ENCODE results near the gene EPHB1. TPM values are rescaled to one million over a fixed set of nuclear protein-coding genes. Genes with fewer than 3 reads are reported as not detected.

EPHB1 gene
- polyA plus RNA-seq, 3 donors: 0.06 to 0.55 TPM; not detected in 1

DNA sequence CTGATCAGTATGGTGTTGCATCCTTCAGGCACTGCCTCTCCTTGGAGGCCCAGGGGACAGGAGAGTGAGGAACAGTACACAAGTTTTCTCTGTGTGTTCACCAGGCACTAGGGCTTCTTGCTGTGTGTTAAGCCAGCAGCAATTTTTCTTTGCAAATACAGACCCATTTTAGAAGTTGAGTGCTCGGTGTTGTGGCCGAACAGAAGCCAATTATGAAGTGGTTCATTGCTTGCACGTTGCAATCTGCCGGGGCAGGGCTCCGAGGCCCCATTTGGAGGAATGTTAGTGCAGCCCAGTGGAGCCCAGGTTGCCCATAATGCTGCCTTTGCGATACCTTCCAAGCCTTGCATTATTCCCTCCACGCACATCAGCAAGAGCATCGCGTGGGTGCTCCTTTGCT lies 51.0 kb downstream of the EPHB1 start:
- H3K4me2 ChIP-seq (replicated peaks; ENCODE audit: extremely low read depth, low read length, poor library complexity, severe bottlenecking): no peak overlapping the region
- no peaks in the 10 kb centered on the region for H3K9me3 ChIP-seq (replicated peaks in 1 of 2; ENCODE audit: control insufficient read depth in 1 of 2, insufficient read depth in 1 of 2, low read length in 2 of 2)
- H3K27me3 ChIP-seq (ENCODE audit: control insufficient read depth in 2 of 2, insufficient read depth in 2 of 2, low read length in 2 of 2): no peaks in the 10 kb centered on the region
- 92% methylated on average over 7 of the region's 9 CpGs for WGBS (ENCODE audit: insufficient coverage)
- Mint-ChIP-seq H3K4me3 (peak overlapping the region in 1 of 2 donors; percentile 9), H3K4me1 (peaks cover 12% of the 10 kb centered on the region), H3K9me3 (peaks cover 4 to 13% (median 8%) of the 10 kb centered on the region in 7 donors), H3K27ac (no peak overlapping the region), H3K27me3 (ENCODE audit: low read depth in 3 of 3) (peaks cover 6 to 10% (median 8%) of the 10 kb centered on the region in 3 donors), H3K36me3 (no peaks in the 10 kb centered on the region)
- TF ChIP-seq, protein P1, sequence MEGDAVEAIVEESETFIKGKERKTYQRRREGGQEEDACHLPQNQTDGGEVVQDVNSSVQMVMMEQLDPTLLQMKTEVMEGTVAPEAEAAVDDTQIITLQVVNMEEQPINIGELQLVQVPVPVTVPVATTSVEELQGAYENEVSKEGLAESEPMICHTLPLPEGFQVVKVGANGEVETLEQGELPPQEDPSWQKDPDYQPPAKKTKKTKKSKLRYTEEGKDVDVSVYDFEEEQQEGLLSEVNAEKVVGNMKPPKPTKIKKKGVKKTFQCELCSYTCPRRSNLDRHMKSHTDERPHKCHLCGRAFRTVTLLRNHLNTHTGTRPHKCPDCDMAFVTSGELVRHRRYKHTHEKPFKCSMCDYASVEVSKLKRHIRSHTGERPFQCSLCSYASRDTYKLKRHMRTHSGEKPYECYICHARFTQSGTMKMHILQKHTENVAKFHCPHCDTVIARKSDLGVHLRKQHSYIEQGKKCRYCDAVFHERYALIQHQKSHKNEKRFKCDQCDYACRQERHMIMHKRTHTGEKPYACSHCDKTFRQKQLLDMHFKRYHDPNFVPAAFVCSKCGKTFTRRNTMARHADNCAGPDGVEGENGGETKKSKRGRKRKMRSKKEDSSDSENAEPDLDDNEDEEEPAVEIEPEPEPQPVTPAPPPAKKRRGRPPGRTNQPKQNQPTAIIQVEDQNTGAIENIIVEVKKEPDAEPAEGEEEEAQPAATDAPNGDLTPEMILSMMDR (IDR thresholded peaks at IDR 0.05): no peak
- no peak for DNase-seq
- H4K20me1 ChIP-seq (ENCODE audit: insufficient read depth, low read length): no peaks in the 10 kb centered on the region
- no peaks in the 10 kb centered on the region for H3K36me3 ChIP-seq (replicated peaks in 1 of 2; ENCODE audit: control insufficient read depth in 1 of 2, insufficient read depth in 2 of 2, low read length in 2 of 2)
- no peak overlapping the region for H3K9ac ChIP-seq (ENCODE audit: insufficient read depth, low read length, poor library complexity, severe bottlenecking)
- no peaks in the 10 kb centered on the region for H3K79me2 ChIP-seq (ENCODE audit: insufficient read depth, low read length)
- no peak overlapping the region for H3K4me3 ChIP-seq (replicated peaks in 1 of 3; ENCODE audit: low read depth in 2 of 3, low read length in 3 of 3)
- intact Hi-C loops (cut with micrococcal nuclease): no loop called here
- H3K27ac ChIP-seq (ENCODE audit: low read depth in 1 of 2, low read length in 2 of 2): no peak overlapping the region
- H3K4me1 ChIP-seq (ENCODE audit: control insufficient read depth in 1 of 2, insufficient read depth in 2 of 2, low read length in 2 of 2): peaks cover 9 to 10% of the 10 kb centered on the region in 2 donors
- no peak overlapping the region for H2AFZ ChIP-seq (ENCODE audit: insufficient read depth, low read depth, low read length, poor library complexity, severe bottlenecking)

DNA sequence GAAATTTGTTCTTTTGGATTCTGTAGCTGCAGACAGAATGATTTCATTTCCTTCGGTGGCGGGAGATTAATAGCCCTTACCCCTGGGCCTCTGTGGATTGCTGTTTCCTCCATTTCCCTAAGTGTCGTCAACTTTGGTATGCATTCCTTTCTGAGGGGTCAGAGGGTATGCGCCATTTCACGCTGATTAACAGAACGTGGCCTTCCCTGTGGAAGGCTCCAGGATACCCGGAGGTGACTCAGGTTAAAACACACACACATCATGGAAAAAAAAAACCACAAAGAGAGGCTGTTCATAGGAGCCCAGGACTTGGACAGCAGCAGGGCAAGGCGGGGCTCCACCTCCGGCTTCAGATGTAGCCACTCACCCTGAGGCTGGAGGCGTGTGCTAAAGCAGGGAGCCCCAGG lies 51.9 kb downstream of the EPHB1 start:
- H3K27ac ChIP-seq (ENCODE audit: low read depth in 1 of 2, low read length in 2 of 2): no peak overlapping the region
- H3K27me3 ChIP-seq (ENCODE audit: control insufficient read depth in 2 of 2, insufficient read depth in 2 of 2, low read length in 2 of 2): no peaks in the 10 kb centered on the region
- no peak overlapping the region for H3K27ac Mint-ChIP-seq
- H3K36me3 ChIP-seq (replicated peaks in 1 of 2; ENCODE audit: control insufficient read depth in 1 of 2, insufficient read depth in 2 of 2, low read length in 2 of 2): no peaks in the 10 kb centered on the region
- no peaks in the 10 kb centered on the region for H3K36me3 Mint-ChIP-seq
- H2AFZ ChIP-seq (ENCODE audit: insufficient read depth, low read depth, low read length, poor library complexity, severe bottlenecking): no peak overlapping the region
- no peak overlapping the region for H3K4me2 ChIP-seq (replicated peaks; ENCODE audit: extremely low read depth, low read length, poor library complexity, severe bottlenecking)
- no peaks in the 10 kb centered on the region for H3K79me2 ChIP-seq (ENCODE audit: insufficient read depth, low read length)
- H3K4me1 ChIP-seq (ENCODE audit: control insufficient read depth in 1 of 2, insufficient read depth in 2 of 2, low read length in 2 of 2): peaks cover 18% of the 10 kb centered on the region in 2 donors
- TF ChIP-seq, protein P1 (IDR thresholded peaks at IDR 0.05): no peak
- no peak for DNase-seq
- no peak overlapping the region for H3K4me3 Mint-ChIP-seq
- H3K27me3 Mint-ChIP-seq (ENCODE audit: low read depth in 3 of 3): peaks cover 6 to 10% (median 8%) of the 10 kb centered on the region in 3 donors
- no peak overlapping the region for H3K9ac ChIP-seq (ENCODE audit: insufficient read depth, low read length, poor library complexity, severe bottlenecking)
- H3K4me3 ChIP-seq (replicated peaks in 1 of 3; ENCODE audit: low read depth in 2 of 3, low read length in 3 of 3): no peak overlapping the region
- peaks cover 4 to 13% (median 8%) of the 10 kb centered on the region in 7 donors for H3K9me3 Mint-ChIP-seq
- no peaks in the 10 kb centered on the region for H4K20me1 ChIP-seq (ENCODE audit: insufficient read depth, low read length)
- peaks cover 20% of the 10 kb centered on the region for H3K4me1 Mint-ChIP-seq
- H3K9me3 ChIP-seq (replicated peaks in 1 of 2; ENCODE audit: control insufficient read depth in 1 of 2, insufficient read depth in 1 of 2, low read length in 2 of 2): no peaks in the 10 kb centered on the region
- WGBS (ENCODE audit: insufficient coverage): 81% methylated on average over 8 of the region's 10 CpGs
- intact Hi-C loops (cut with micrococcal nuclease): no loop called here
